Natural killer cell (primary cell): ENCODE measurements around the gene SF3B5. TPM values are rescaled to one million over a fixed set of nuclear protein-coding genes. Genes with fewer than 3 reads are reported as not detected.

Experiments used
- ATAC-seq, 3 donors: fragments of 150-1000 bp in 2 of 3; fragments of 200-7000 bp in 1 of 3; cut with Tn5 transposase; 1 replicate in 1 of 3; 2 replicates in 2 of 3; pipeline ENCODE4 v1.10.0; 2021; ENCODE audit warnings: mild to moderate bottlenecking in 2 of 3, moderate library complexity in 2 of 3
- DNase-seq, 2 donors: peaks; one replicate each; pipeline versions ENCODE4 v3.0.0 to v3.0.0-alpha.2; 2013 to 2021; ENCODE audit warnings: mixed read lengths in 1 of 2
- H3K27ac ChIP-seq: one replicate; pipeline ENCODE4 v1.5.1; 2013; ENCODE audit warnings: mild to moderate bottlenecking, low read length
- H3K27me3 ChIP-seq: one replicate; pipeline ENCODE4 v1.6.1; 2013; ENCODE audit warnings: low read length; ENCODE audit not compliant: control insufficient read depth, insufficient read depth
- H3K36me3 ChIP-seq: one replicate; pipeline ENCODE4 v1.6.1; 2013; ENCODE audit warnings: low read length; ENCODE audit not compliant: control insufficient read depth, insufficient read depth
- H3K4me1 ChIP-seq: one replicate; pipeline ENCODE4 v1.6.1; 2013; ENCODE audit warnings: low read length; ENCODE audit not compliant: control insufficient read depth, insufficient read depth
- H3K4me3 ChIP-seq: one replicate; pipeline ENCODE4 v1.5.1; 2013; ENCODE audit warnings: low read length
- H3K9me3 ChIP-seq: one replicate; pipeline ENCODE4 v1.6.1; 2013; ENCODE audit warnings: low read length; ENCODE audit not compliant: control insufficient read depth, insufficient read depth
- H3K27ac Mint-ChIP-seq, 2 donors: one replicate each; pipeline ENCODE4 v1.8.0; 2022; ENCODE audit warnings: mild to moderate bottlenecking in 2 of 2, mixed read lengths in 2 of 2, moderate library complexity in 1 of 2
- H3K27me3 Mint-ChIP-seq, 2 donors: one replicate each; pipeline ENCODE4 v1.8.0; 2022; ENCODE audit warnings: low read depth in 2 of 2, mixed read lengths in 2 of 2
- H3K36me3 Mint-ChIP-seq: one replicate; pipeline ENCODE4 v1.8.0; 2022; ENCODE audit warnings: mixed read lengths
- H3K4me1 Mint-ChIP-seq, 2 donors: one replicate each; pipeline ENCODE4 v1.8.0; 2022; ENCODE audit warnings: mixed read lengths in 2 of 2
- H3K4me3 Mint-ChIP-seq: one replicate; pipeline ENCODE4 v1.8.0; 2022; ENCODE audit warnings: mild to moderate bottlenecking, moderate library complexity, mixed read lengths
- H3K9me3 Mint-ChIP-seq, 2 donors: one replicate each; pipeline ENCODE4 v1.8.0; 2022; ENCODE audit warnings: mixed read lengths in 2 of 2
- CTCF ChIP-seq: fragments of 200-600 bp; IDR thresholded peaks from one replicate; pipeline ENCODE4 v1.8.0; 2022; ENCODE audit warnings: antibody characterized with exemption
- WGBS: methylation state at CpG from one replicate; pipeline ENCODE4 v1.1.7; 2013; ENCODE audit warnings: missing lambda C conversion rate; ENCODE audit not compliant: insufficient coverage; 5-methylcytosine and 5-hydroxymethylcytosine counted together
- intact Hi-C: fragments of 100-400 bp; cut with micrococcal nuclease; formaldehyde crosslinking; loops from one replicate; pipeline ENCODE4 v1.14.2; 2022
- total RNA-seq, 4 donors: library from RNA; stranded (reverse); fragments of 120-200 nt in 1 of 4; gene quantifications; one replicate each; pipeline versions ENCODE4 v1.2.3 to v1.2.4, GENCODE V29; 2013 to 2022

SF3B5 gene
- total RNA-seq, 3 donors from 2014 or later (not counting 1 experiment from before 2014, with no cell fraction given) = 122 to 145 (median 122) TPM

- intact Hi-C loops = no loop called here
- no peaks in the 10 kb centered on the region for H3K4me1 Mint-ChIP-seq
- Histone ChIP-seq H3K4me1 (no peaks in the 10 kb centered on the region), H3K4me3 (no peak overlapping the region), H3K27ac (no peak overlapping the region), H3K27me3 (no peaks in the 10 kb centered on the region), H3K36me3 (no peaks in the 10 kb centered on the region), H3K9me3 (no peaks in the 10 kb centered on the region)
- TF ChIP-seq CTCF = no peak
- no peak overlapping the region for H3K27ac Mint-ChIP-seq
- no peaks in the 10 kb centered on the region for H3K9me3 Mint-ChIP-seq
- no CpG with 5 or more reads among the region's 1 CpG for WGBS
- no peak for DNase-seq
- H3K4me3 Mint-ChIP-seq = no peak overlapping the region
- ATAC-seq = no peak
- H3K27me3 Mint-ChIP-seq = peaks cover 7 to 14% of the 10 kb centered on the region in 2 donors
- H3K36me3 Mint-ChIP-seq = no peaks in the 10 kb centered on the region
Measured at GRCh38 chr6:144131248-144131709, 35.9 kb upstream of the SF3B5 start.

- DNase-seq (no peak), ATAC-seq (no peak)
- Mint-ChIP-seq H3K4me1 (peaks cover 0 to 2% of the 10 kb centered on the region in 2 donors), H3K9me3 (no peaks in the 10 kb centered on the region), H3K27ac (no peak overlapping the region), H3K27me3 (peaks cover 7 to 14% of the 10 kb centered on the region in 2 donors), H3K4me3 (no peak overlapping the region), H3K36me3 (no peaks in the 10 kb centered on the region)
- no peak overlapping the region for H3K4me3 ChIP-seq
- H3K4me1 ChIP-seq = no peaks in the 10 kb centered on the region
- no peaks in the 10 kb centered on the region for H3K36me3 ChIP-seq
- WGBS = 88% methylated on average over 6 of the region's 6 CpGs
- H3K27me3 ChIP-seq = no peaks in the 10 kb centered on the region
- H3K9me3 ChIP-seq = no peaks in the 10 kb centered on the region
- intact Hi-C loops = no loop called here
- TF ChIP-seq CTCF = no peak
- no peak overlapping the region for H3K27ac ChIP-seq
Measured at GRCh38 chr6:144129469-144129868, 34.1 kb upstream of the SF3B5 start.

- no peaks in the 10 kb centered on the region for H3K36me3 Mint-ChIP-seq
- intact Hi-C loops = no loop called here
- peaks cover 7% of the 10 kb centered on the region in 2 donors for H3K27me3 Mint-ChIP-seq
- WGBS = 87% methylated on average over 6 of the region's 6 CpGs
- H3K4me3 Mint-ChIP-seq = no peak overlapping the region
- no peak for ATAC-seq
- Histone ChIP-seq H3K4me1 (no peaks in the 10 kb centered on the region), H3K9me3 (no peaks in the 10 kb centered on the region), H3K36me3 (no peaks in the 10 kb centered on the region), H3K4me3 (no peak overlapping the region), H3K27ac (no peak overlapping the region), H3K27me3 (no peaks in the 10 kb centered on the region)
- peaks cover 12 to 21% of the 10 kb centered on the region in 2 donors for H3K4me1 Mint-ChIP-seq
- no peak overlapping the region for H3K27ac Mint-ChIP-seq
- DNase-seq = no peak
- no peak for TF ChIP-seq CTCF
- no peaks in the 10 kb centered on the region for H3K9me3 Mint-ChIP-seq
Measured at GRCh38 chr6:144127097-144127496, 31.7 kb upstream of the SF3B5 start.

GRCh38 chr6:144123836-144124235 lies 28.5 kb upstream of the SF3B5 start:
- H3K4me1 ChIP-seq = no peaks in the 10 kb centered on the region
- H3K27me3 Mint-ChIP-seq = peaks cover 0 to 4% of the 10 kb centered on the region in 2 donors
- peak overlapping the region; percentile 56 to 79 for H3K27ac Mint-ChIP-seq
- no peaks in the 10 kb centered on the region for H3K36me3 ChIP-seq
- ATAC-seq (peak; percentile 53 to 69 (median 53)), DNase-seq (no peak)
- intact Hi-C loops = no loop called here
- H3K27ac ChIP-seq = no peak overlapping the region
- peaks cover 12 to 21% of the 10 kb centered on the region in 2 donors for H3K4me1 Mint-ChIP-seq
- no peak for TF ChIP-seq CTCF
- H3K4me3 Mint-ChIP-seq = peak overlapping the region; percentile 35
- no peaks in the 10 kb centered on the region for H3K9me3 Mint-ChIP-seq
- H3K4me3 ChIP-seq = no peak overlapping the region
- no peaks in the 10 kb centered on the region for H3K36me3 Mint-ChIP-seq
- 0% methylated on average over 1 of the region's 2 CpGs for WGBS
- H3K27me3 ChIP-seq = no peaks in the 10 kb centered on the region
- H3K9me3 ChIP-seq = no peaks in the 10 kb centered on the region
